Posterior cingulate gyrus (tissue), 11 donors: ENCODE measurements around the gene VPS45.

Source experiments
- DNase-seq, 10 donors: peaks; one replicate each; pipeline versions ENCODE4 v3.0.0 to v3.0.0-alpha.2; 2020 to 2021; ENCODE audit warnings: mixed read lengths in 3 of 10
- intact Hi-C: fragments of 100-400 bp; cut with DNase I; formaldehyde crosslinking; loops from one replicate; pipeline ENCODE4 v1.15.1; 2023

Gene VPS45

DNA sequence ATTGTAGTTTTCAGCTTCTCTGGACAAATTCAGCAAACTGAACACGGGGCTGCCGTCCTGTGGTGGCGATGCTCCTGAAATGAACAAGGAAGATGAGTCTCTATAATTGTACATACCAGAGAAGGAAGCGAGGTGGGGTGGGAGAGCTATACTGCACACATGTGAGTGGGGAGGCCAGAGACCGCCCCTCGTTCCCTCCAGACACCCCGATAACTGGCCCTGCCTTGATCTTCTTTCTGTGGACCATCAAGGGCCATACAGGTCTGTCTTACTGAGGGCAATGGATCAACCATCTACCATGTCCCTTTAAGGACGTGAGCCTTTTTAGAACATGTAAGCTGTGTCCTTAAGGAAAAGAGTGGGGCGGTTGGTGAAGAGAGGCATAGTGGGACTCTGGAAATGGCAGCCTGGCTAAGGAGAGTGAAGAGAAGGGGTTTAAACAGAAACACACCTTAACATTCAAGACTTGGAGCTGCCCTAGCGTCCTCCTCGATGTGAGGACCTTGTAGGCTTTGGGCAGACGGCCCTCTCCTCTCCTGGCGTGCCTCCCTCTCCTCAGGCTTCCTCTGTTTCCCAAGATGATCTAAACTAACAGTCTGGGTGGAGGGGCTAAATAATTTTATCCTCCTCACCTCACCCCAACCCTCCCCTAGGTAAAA lies 88.0 kb downstream of the VPS45 start:
- no peak for DNase-seq
- intact Hi-C loops, result loop anchor here (2.0 kb wide), 1 partner anchor 69 kb away; no protein-coding TSS in a partner anchor

DNA sequence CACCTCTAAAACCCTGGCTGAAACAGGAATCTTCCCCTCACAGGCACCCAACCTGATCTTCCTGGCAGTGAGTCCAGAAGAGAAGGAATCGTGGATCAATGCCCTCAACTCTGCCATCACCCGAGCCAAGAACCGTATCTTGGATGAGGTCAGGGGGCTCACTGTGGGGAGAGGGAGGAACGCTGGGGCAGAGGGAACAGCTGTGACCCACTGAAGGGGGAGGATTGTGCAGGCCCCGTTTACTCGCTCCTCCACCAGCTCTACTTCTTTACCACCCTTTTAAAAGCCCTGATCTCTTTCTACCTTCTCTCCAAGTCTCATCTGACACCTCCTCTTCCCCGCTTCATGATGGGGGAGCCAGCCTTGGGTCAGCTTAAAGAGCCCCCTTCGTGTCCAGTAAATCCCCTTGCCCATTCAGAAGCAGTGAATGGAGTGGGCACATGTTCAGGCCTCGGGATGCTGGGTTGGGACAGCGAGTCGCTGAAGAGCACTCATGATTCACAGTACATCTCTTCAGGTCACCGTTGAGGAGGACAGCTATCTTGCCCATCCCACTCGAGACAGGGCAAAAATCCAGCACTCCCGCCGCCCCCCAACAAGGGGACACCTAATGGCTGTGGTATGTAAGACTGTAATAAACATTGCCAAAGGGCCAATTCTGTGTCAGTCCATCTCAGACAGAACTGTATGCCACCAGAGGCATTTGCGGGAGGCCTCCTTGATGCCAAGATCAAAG lies 89.5 kb downstream of the VPS45 start:
- DNase-seq, result no peak
- intact Hi-C loops, result no loop called here

DNA sequence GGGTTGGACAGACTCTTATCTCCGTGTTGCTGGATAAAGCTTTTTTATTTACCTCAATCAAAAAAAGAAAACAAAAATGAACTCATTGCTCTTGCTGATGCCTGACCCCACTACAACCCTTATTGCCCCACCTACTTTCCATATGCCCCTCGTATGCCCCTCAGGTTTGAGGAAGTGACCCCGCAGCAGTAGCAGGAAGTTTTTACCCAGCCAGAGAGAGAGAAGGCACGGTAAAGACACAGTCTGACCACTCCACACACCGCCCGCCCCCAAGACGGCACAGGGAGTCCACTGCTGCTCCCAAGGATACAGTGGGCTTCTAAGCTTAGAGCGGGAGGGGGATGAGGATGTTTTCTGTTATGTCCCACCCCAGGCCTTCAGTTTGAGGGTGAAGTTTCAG lies 92.0 kb downstream of the VPS45 start:
- no peak for DNase-seq

DNA sequence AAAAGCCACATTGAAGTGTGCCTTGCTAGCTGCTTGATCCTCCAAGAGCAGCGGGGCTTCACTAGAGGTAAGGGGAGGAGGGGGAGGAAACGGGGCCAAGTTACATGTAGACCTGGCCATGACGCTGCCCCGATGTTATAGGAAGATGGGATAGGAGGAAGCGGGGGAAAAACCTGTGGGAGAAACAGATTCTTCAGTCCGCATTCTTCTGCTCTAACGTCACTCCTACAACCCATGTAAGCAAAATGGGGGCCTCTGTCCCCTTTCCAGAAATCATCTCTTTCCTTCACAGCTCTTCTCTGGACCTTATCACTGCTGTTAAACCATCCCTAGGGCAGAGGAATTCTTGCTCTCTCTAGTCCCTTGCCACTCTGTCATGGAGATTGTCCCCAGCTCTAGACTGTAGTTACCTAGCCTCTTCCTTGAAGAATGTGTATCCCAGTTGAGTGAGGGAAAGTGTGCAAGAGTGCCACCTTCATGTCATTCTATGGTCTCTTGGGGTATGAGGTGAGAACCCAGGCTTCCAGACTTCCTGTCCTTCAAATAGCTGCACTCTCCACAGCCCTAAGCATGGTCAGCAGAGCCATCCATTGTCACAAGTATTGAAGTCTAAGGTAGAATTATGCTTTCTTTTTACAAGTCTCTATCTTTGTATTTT lies 93.5 kb downstream of the VPS45 start:
- no peak for DNase-seq
- intact Hi-C loops, result loop anchor here (10.0 kb wide), 1 partner anchor 196 kb away; no protein-coding TSS in a partner anchor

More for the DNA sequence above, 92.0 kb downstream of the VPS45 start:
- intact Hi-C loops, result no loop called here

DNA sequence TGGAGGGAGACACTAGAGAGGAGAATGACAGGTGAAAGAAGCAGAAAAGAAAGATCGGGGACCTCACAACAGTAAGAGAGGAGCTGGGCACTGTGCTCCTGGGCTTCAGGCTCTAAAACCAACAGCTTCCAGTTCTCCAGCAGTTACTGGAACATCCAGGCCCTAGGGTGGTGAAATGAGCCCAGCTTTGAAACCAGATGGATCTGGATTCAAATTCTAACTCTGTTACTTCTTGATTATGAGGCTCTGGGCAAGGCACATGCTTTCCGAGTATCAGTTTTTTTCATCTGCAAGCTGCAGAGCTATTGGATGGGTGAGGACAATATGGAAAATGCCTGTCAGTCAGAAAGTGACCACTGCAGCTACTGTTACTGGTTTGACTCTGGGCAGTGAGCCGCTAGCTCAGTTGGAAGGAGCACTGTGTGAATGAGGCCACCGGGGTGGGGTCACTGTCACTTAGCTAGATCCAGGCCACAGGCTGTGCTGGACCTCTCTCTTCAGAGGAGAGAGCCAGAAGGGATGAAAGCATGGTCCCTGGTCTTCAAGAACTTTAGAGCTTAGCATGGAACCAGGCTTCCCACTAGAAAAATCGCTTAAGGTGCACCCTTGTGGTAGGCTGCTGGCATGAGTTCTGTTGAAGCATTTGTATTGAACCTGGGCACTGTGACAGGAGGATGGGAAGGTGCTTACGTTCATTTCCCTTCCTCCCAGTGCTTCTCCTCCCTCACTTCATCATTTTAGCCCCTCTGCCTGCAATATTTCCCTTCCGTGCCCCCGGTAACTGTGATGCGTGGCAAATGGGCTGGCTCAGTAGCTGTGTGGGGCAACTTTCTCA lies 94.4 kb downstream of the VPS45 start:
- intact Hi-C loops, result loop anchor here (10.0 kb wide), 1 partner anchor 197 kb away; no protein-coding TSS in a partner anchor
- DNase-seq, result no peak

DNA sequence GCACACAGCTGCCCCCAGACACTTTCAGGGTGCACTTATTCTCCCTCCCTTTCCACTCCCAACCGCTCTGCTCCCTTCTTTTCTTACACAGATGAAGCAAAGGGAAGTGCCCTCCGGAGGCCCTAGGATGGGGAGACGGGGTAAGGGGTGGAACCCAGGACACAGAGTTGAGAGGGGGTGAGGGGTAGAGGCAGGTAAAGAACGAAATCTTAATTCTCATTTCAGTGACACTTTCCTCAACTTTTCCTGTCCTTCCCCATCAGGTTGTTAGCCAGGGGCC lies 94.9 kb downstream of the VPS45 start:
- intact Hi-C loops, result loop anchor here (10.0 kb wide), 1 partner anchor 198 kb away; no protein-coding TSS in a partner anchor
- DNase-seq, result no peak

DNA sequence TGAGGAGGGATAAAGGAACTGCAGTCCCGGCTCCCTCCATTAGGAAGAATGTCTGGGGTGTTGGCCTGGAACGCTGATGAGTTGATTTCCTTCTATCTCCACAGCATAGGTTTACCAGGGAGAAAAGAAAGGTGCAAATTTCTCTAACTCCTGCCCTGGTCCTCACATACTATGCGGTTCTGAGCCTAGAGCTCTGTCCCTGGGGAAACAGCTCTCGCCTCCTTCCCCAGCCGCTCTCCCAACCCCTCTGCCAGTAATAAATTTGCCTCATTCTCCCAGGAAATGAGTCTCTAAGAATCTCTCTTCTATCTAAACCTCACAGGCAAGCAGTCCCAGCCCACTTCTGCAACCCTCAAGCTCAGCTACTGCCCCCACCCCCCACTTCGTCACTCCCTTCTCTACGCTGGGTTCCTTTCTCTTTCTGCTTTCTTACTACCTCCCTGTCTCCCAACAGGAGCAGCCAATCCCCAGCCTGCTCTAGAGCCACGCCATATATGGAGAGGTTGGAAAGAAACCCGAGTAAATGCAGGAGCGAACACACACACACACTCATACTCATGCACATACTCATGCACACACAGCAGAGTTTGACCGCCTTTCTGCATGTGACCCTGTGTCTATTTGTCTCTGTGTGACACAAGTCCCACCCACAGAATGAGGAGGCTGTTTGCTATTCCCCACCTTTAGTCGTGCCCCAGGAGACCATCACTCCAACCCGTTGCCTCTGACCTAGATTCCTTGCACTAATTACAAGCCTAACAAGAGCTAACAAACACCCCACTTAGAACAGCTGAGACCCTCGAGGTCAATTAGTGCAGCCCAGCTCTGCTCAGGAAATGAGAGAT lies 95.5 kb downstream of the VPS45 start:
- intact Hi-C loops, result loop anchor here (10.0 kb wide), 1 partner anchor 198 kb away; no protein-coding TSS in a partner anchor
- peak; percentile 43 to 96 (median 79) for DNase-seq

DNA sequence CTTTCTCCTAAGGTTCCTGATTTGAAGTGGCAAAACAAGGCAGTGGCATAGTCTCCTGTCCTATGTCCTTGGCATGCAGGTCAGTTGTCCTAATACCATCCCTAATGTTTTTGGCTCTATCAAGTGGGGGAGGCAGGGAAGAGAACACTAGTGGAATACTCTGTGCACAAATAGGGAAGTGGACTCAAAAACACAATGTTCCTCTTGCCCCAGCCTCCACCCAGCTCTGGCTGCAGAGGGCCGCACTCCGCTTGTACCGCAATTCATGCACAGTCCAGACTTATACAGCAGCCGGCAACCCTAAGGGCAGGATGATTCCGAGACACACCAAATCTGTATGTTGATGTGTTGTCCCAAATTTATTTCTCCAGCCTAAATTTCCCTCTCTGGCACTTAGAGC lies 96.6 kb downstream of the VPS45 start:
- intact Hi-C loops, result loop anchor here (10.0 kb wide), 1 partner anchor 199 kb away; no protein-coding TSS in a partner anchor
- no peak for DNase-seq

DNA sequence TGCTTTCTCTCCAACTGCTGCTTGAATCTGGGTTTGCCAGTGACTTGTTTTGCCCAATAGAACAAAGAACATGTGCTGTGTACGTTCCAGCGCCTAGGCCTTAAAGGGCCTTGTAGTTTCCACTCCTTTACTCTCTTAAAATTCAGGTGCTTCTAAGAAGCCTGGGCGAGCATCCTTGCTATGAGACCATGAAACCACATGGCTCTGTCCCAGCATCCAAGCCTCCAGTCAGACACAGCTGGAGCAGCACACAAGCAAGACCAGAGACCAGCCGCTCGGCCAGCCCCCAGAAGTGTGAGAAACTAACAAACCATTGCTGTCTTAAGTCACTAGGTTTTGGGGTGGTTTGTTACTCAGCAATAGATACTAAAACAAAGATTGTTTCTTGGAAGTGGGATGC lies 97.2 kb downstream of the VPS45 start:
- no peak for DNase-seq
- intact Hi-C loops, result loop anchor here (5.0 to 10.0 kb wide), 2 partner anchors 92 to 200 kb away; no protein-coding TSS in a partner anchor

DNA sequence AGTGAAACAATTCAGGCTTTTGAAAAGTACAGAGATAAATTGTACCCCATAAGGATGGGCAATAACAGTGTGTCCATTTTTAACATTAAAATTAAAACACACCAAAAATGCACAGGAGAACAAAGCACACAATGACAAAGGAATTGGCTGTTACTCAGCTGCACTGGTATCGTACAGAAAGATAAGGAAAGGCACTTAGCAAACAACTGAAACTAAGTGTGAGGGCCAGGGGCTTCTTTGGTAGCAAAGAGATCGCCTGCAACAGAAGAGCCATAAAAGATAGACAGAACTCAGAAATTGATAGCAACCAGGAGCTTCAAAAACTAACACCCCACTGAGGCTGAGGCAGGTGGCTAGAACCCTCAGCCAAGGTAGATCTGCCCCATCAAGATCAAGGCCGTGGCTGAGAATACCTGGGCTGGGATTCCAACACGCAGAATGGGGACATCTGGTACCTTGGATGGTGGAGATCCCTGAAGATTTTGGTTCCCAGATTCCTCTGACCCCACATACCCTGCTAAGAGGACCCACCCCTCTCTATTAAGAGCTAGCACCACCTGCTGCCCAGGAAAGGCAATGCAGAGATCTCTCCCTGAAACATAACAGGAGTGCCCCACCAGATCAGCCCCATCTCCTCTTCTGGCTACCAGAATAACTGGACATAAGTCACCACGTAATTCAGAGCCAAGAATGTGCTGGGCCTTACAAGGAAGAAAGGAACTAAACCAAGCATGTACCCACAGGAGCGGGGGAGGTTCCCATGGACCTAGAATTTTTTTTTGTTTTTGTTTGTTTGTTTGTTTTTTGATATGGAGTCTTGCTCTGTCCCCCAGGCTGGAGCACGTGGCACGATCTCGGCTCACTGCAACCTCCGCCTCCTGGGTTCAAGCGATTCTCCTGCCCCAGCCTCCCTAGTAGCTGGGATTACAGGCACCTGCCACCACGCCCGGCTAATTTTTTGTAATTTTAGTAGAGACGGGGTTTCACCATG lies 98.3 kb downstream of the VPS45 start:
- intact Hi-C loops, result loop anchor here (5.0 to 10.0 kb wide), 2 partner anchors 94 to 201 kb away; no protein-coding TSS in a partner anchor
- no peak for DNase-seq

DNA sequence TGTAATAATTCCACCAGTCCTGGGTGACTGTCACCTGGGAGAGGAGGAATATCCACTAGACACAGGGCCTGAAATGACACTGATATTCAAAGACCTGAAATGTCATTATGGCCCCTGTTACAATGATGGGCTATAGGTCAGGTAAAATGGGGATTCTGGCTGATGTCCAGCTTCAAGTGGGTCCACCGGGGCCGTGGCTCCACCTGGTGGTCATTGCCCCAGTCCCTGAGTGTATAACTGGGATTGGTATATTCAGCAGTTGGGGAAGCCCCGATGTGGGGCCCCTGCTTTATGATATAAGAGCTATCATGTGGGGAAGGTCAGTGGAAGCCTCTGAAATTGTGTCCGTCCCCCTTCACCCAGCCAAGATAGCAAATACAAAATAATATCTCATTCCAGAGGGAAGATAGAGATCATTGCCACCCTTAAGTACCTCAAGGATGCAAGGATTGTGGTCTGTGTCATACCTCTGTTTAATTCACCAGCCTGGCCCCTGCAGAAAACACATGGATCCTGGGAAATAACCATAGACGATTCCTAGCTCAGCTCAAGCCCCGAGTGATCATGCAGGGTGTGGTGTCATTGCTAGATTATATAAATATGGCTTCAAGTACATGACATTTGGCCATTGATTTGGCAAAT lies 101.5 kb downstream of the VPS45 start:
- peak in 7 of 10 donors; percentile 36 to 91 (median 58) for DNase-seq
- intact Hi-C loops, result loop anchor here (5.0 to 10.0 kb wide), 2 partner anchors 97 to 204 kb away; no protein-coding TSS in a partner anchor

DNA sequence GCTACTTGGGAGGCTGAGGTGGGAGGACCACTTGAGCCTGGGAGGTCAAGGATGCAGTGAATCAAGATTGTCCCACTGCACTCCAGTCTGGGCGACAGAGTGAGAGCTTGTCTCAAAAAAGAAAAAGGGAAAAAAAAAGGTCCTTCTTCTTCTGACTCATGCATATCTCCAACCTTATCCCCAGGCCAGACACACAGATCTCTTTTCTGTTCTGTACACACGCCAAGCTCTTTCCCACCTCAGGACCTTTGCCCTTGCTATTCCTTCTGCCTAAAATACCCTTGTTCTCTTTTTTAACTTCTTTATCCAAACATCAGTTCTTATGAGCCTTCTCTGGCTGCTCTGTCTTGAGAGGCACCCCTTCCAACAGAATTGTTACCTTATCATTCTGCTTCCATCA lies 104.2 kb downstream of the VPS45 start:
- intact Hi-C loops, result no loop called here
- no peak for DNase-seq

DNA sequence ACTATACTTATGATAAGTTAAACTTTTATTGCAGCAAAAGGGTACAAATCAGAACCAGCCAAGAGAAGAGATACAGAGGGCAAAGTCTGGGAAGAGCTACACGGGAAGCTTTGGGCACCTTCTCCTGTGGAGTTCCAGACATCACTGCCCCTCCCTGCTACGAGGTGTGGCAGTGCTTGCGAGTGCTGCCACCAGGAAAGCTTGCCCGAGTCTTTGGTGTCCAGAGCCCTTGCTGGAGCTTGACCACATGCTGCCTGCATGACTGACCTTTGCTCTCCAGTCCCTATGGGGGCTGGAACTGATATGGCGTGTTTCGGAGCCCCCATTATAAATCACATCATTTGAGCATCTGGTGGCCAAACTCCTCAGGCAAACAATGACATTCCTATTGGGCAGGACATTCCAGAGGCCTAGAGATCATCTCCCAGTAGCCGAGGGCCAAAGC lies 105.6 kb downstream of the VPS45 start:
- intact Hi-C loops, result no loop called here
- DNase-seq, result no peak

DNA sequence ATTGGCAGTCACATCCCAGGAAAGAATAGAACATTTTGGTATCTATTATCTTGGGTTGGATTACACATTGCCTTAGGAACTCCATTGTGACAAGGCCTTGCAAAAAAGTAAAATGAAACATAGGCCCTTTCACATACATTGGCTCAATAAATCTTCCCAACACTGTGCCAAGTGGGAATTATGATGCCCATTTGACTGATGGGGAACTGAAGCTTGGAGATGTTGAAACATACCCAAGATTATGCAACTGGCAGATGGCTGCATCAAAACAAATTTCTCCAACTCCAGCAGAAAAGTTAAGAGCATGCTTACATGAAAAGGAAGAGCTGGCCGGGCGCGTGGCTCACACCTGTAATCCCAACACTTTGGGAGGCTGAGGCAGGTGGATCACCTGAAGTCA lies 109.0 kb downstream of the VPS45 start:
- no peak for DNase-seq
- intact Hi-C loops, result no loop called here

DNA sequence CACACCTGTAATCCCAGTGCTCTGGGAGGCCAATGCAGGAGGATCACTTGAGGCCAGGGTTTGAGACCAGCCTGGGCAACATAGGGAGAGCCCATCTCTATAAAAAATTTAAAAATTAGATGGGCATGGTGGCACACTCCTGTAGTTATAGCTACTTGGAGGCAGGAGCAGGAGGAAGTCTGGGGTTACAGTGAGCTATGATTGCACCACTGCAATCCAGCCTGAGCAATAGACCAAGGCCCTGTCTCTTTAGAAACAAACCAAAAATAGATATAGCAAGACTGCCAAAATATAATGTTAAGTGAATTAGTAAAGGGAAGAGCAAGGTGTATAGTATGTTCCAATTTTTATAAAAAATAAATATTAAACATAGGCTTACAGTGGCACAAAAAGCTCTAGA lies 111.0 kb downstream of the VPS45 start:
- DNase-seq, result no peak
- intact Hi-C loops, result no loop called here

DNA sequence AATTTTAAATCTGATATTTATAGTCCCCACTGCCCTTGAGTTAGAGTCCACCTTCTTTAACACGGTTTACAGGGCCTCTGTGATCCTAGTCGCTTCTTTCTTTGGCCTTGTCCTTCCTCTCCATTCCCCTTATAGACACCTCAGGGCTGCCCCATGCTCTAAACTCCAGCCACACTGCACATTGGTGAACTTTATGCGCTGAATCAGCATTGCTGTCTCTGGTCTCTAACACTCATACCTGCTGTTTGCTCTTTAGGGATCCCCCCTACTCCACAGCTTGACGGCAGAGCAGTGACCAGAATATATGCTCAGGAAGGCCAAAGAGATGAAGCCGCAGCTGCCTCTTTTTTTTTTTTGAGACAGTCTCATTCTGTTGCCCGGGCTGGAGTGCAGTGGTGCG lies 112.3 kb downstream of the VPS45 start:
- intact Hi-C loops, result no loop called here

DNA sequence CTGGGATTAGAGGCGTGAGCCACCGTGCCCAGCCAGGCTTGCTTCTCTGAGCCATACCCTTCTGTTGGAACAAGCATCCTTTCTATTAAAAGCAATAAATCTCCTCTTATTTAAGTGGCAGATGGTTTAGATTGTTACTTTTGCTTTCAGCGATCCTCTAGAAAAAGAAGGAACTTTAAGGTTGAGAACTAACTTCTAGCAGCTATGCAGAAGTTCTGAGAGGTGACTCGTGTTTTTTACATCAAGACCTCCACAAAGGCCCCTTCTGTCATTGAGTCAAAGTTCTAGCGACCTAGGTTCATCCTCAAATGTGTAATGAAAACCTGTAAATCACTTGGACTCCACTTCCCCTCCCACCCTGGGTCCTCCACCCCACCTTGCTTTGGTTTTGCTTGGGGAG lies 112.9 kb downstream of the VPS45 start:
- intact Hi-C loops, result no loop called here
- no peak for DNase-seq

More for the DNA sequence above, 112.3 kb downstream of the VPS45 start:
- no peak for DNase-seq

DNA sequence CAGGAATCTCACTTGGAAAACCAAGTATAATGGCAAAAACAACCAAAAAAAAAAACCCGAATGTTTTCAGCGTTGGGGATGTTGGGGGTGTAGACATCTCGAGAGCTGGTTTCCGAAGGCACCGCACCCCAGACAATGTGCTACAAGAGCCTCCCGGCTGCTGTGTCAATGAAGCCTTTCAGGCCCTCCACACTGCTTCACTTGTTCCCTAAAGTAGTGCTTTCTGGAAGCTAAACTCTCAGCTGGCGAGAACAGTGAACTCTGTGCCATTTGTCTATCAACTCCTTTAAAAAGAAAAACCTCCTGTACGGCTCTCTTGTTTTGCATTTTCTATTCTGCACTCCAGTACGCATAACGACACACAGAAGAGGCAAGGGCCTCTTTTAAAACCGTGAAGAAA lies 114.7 kb downstream of the VPS45 start:
- DNase-seq, result peak in 9 of 10 donors; percentile 35 to 93 (median 55)
- intact Hi-C loops, result no loop called here
